ENCODE measurements around the gene RNF144B.

- TF ChIP-seq, protein P1, sequence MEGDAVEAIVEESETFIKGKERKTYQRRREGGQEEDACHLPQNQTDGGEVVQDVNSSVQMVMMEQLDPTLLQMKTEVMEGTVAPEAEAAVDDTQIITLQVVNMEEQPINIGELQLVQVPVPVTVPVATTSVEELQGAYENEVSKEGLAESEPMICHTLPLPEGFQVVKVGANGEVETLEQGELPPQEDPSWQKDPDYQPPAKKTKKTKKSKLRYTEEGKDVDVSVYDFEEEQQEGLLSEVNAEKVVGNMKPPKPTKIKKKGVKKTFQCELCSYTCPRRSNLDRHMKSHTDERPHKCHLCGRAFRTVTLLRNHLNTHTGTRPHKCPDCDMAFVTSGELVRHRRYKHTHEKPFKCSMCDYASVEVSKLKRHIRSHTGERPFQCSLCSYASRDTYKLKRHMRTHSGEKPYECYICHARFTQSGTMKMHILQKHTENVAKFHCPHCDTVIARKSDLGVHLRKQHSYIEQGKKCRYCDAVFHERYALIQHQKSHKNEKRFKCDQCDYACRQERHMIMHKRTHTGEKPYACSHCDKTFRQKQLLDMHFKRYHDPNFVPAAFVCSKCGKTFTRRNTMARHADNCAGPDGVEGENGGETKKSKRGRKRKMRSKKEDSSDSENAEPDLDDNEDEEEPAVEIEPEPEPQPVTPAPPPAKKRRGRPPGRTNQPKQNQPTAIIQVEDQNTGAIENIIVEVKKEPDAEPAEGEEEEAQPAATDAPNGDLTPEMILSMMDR (IDR thresholded peaks at IDR 0.05), result no peak
- TF ChIP-seq POLR2A (IDR thresholded peaks at IDR 0.05), result no peak
Measured at GRCh38 chr6:18478610-18479009, 91.5 kb downstream of the RNF144B start.

Measured in thyroid gland (tissue), 4 donors.